T-helper 17 cell (primary cell): Measurements from ENCODE around the gene MS4A15. TPM values are rescaled to one million over a fixed set of nuclear protein-coding genes. Genes with fewer than 3 reads are reported as not detected.

Experiments
- ATAC-seq: fragments of 150-1000 bp; cut with Tn5 transposase; 2 replicates; pipeline ENCODE4 v1.10.0; 2021; ENCODE audit warnings: mild to moderate bottlenecking, moderate library complexity
- DNase-seq, 3 donors: peaks; one replicate each; pipeline versions ENCODE4 v3.0.0 to v3.0.0-alpha.2; 2020 to 2021
- H3K9me3 ChIP-seq: one replicate; pipeline ENCODE4 v1.7.0; 2013; ENCODE audit warnings: low read length, mild to moderate bottlenecking; ENCODE audit not compliant: control insufficient read depth, poor library complexity, severe bottlenecking
- H3K27ac Mint-ChIP-seq: one replicate; pipeline ENCODE4 v1.8.0; 2022; ENCODE audit warnings: mild to moderate bottlenecking, moderate library complexity, mixed read lengths
- H3K27me3 Mint-ChIP-seq: one replicate; pipeline ENCODE4 v1.8.0; 2022; ENCODE audit warnings: mixed read lengths
- H3K36me3 Mint-ChIP-seq: one replicate; pipeline ENCODE4 v1.8.0; 2022; ENCODE audit warnings: low read depth, mixed read lengths
- H3K4me1 Mint-ChIP-seq: one replicate; pipeline ENCODE4 v1.8.0; 2022; ENCODE audit warnings: mild to moderate bottlenecking, mixed read lengths
- H3K4me3 Mint-ChIP-seq: one replicate; pipeline ENCODE4 v1.8.0; 2022; ENCODE audit warnings: mild to moderate bottlenecking, moderate library complexity, mixed read lengths
- total RNA-seq, 4 donors: library from RNA in 2 of 4; stranded (reverse) in 2 of 4; gene quantifications; one replicate each; pipeline ENCODE4 v1.2.3 and lab custom pipeline; 2022 to 2026

The MS4A15 gene
- total RNA-seq, 2 donors from 2014 or later, result not detected

DNA sequence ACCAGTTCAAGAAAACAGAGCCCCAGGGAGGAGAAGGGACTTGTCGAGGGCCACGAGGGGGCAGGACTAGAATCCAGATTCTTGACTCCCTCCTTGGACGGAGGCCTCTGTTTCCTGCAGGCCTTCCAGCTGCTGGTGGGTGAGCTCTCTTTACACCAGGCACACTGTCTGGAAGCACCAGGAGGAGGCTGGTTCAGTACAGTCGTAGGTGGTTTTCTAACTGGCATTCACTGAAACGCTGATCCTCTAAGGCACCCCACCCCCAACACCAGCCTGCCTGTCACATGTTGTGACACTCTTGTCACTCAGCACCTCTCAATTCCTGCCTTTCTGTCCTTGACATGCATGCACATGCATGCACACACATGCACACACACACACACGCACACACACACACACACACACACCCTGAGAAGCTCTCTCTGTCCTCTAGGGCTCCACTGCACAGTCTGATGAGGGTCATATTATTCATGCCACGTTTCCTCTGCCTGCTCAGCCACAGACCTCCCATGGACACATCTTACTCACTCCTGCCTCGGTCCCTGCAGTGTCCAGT is 29.2 kb downstream of the MS4A15 start:
- H3K9me3 ChIP-seq, result no peaks in the 10 kb centered on the region
- Mint-ChIP-seq H3K27me3 (no peaks in the 10 kb centered on the region), H3K36me3 (no peaks in the 10 kb centered on the region), H3K27ac (no peak overlapping the region), H3K4me1 (no peaks in the 10 kb centered on the region), H3K4me3 (no peak overlapping the region)
- no peak for ATAC-seq
- DNase-seq, result no peak

DNA sequence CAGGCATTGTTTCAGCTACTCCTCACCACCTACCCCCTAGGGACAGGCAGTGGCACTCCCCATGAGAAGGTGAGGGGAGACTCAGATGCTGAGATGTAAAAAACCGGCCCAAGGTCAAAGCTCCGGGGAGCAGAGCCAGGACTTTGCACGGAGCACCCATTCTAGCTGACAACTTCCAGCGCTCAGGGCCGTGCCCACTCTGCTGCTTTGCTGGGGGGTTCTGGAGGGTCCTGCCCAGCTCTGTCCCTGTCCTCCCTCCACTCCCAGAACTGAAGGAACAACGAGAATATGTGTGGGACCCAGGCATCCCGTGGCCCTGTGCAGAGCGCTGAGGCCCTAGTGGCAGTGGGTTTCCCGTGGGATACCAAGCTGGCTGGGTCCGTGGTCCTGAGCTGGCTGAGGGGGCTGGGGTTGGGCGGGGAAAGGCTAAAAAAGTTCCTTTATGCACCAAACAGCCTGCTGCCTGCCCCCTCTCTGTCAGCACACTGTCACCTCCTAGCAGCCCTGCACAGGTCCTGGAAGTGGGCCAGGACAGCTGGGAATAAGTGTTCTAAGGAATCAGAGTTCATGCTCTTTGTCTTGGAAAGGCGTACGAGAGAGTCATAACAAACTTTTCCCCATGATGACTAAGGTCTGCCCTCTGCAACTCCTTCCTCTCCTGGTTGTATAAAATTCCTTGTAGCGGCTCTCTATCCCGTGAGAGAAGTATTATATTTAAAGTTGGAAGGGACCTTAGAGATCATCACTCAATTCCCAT is 30.3 kb downstream of the MS4A15 start:
- H3K4me1 Mint-ChIP-seq, result peaks cover 3% of the 10 kb centered on the region

DNA sequence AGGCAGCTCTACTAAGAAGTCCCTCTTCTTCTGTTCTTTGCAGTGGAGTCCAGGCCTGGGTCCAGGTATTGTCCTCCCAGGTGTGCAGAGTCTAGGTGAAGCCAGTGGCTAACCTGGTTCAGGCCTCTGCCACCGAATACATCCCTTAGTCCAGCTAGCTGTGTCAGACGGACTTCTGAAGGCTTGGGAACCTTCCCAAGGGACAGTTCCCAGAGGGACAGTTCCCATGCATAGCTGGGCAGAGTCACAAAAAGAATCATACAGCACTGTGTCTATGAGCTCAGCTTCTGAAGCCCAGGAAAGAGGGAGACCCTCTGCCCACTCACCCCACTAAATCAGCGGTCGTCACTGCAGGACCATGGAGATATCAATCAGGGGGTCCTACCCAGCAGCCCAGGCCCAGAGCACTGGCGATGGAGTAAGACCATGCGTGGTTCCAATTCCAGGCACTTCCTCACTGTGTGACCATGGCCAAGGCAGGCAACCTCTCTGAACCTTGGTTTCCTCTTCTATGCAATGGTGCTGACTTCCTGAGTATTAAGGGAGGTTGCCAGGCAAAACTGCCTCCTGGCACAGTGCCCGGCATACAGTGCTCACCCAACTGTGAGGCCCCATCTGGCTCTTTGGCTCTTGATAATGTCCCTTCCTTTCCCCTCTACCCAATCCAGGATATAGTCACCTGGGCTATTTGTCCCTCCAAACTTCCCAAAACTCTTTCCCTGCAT is 31.9 kb downstream of the MS4A15 start:
- Mint-ChIP-seq H3K36me3 (no peaks in the 10 kb centered on the region), H3K4me1 (peaks cover 3% of the 10 kb centered on the region), H3K27ac (no peak overlapping the region), H3K4me3 (no peak overlapping the region), H3K27me3 (peaks cover 12% of the 10 kb centered on the region)
- no peak for ATAC-seq
- H3K9me3 ChIP-seq, result no peaks in the 10 kb centered on the region
- DNase-seq, result no peak

More for the DNA sequence above, 30.3 kb downstream of the MS4A15 start:
- no peak for DNase-seq
- H3K9me3 ChIP-seq, result no peaks in the 10 kb centered on the region
- Mint-ChIP-seq H3K4me3 (no peak overlapping the region), H3K36me3 (no peaks in the 10 kb centered on the region), H3K27me3 (no peaks in the 10 kb centered on the region), H3K27ac (no peak overlapping the region)
- ATAC-seq, result no peak

DNA sequence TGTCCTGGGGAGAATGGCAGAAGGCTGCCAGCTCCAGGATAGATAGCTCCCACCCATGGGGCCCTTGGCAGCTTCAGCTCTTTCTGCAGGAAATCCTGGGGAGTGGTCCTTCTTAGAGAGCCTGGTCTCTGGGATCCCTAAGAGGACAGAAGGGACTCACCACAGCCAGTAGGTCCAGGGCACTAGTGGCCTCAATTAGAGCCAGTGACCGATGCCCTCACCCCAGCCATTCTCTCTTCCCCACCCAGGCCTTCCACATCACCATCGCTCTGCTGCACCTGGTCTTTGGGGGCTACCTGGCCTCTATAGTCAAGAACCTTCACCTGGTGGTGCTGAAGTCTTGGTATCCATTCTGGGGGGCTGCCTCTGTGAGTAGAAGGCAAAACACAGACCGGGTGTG is 34.1 kb downstream of the MS4A15 start:
- no peaks in the 10 kb centered on the region for H3K36me3 Mint-ChIP-seq
- peaks cover 3% of the 10 kb centered on the region for H3K4me1 Mint-ChIP-seq
- peaks cover 21% of the 10 kb centered on the region for H3K27me3 Mint-ChIP-seq
- no peak for DNase-seq
- H3K4me3 Mint-ChIP-seq, result no peak overlapping the region
- ATAC-seq, result no peak
- no peaks in the 10 kb centered on the region for H3K9me3 ChIP-seq
- no peak overlapping the region for H3K27ac Mint-ChIP-seq

DNA sequence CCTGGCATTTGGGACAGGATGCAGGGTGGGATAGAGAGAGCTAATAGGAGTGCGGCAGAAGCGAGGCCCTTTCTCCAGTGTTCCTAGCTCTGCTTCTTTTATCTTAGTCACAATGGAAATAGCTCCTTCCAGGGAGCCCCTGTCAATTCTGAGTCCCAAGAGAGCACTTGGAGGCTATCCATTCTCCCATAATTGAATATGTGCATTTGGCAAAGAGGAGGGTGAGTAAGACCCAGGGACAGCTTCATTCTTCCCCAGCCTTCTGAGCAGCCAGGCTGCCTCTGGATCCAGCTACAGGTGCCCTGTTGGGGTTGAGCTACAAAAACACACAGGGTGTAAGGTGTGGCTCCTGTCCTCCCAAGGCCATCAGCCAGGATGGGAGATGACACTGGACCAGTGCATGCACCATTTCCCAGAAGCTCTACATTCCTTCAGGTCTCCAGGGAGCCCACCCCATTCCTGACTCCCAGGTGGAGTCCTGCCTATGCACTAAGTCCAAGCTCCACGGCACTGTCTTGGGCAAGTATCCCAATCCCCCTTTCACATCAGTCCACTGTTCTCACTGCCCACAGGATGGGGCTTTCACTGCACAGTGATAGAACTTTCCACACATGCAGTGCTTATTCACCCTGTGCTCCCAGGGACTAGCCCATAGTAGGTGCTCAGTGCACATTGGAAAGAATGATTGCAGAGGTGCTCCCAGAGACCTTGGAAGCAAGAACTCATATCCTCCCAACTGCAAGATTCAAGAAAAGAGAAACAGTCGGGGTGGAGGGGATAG is 34.7 kb downstream of the MS4A15 start:
- no peak overlapping the region for H3K27ac Mint-ChIP-seq
- H3K9me3 ChIP-seq, result no peaks in the 10 kb centered on the region
- H3K27me3 Mint-ChIP-seq, result peaks cover 24% of the 10 kb centered on the region
- H3K4me1 Mint-ChIP-seq, result peaks cover 3% of the 10 kb centered on the region
- H3K4me3 Mint-ChIP-seq, result no peak overlapping the region
- H3K36me3 Mint-ChIP-seq, result no peaks in the 10 kb centered on the region
- ATAC-seq, result no peak
- DNase-seq, result no peak

DNA sequence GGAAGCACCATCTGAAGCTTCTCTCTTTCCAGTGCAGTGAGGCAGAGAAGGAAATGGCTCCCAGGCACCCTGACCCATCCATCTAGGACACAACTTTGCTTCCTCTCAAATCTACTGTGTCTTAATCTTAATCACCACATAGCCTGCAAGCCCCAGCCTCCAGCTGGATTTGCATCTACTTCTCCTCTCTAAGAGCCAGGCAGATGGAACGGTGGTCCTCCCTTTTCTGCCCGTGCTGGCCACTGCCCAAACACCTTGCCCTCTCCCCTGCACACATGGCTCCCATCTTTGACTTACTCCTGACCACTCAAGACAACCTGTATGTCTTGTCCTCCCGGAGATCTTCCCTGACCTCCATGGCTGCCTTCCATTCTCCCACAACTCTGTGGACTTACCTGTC is 35.9 kb downstream of the MS4A15 start:
- peaks cover 24% of the 10 kb centered on the region for H3K27me3 Mint-ChIP-seq
- no peak overlapping the region for H3K27ac Mint-ChIP-seq
- ATAC-seq, result no peak
- no peak overlapping the region for H3K4me3 Mint-ChIP-seq
- no peaks in the 10 kb centered on the region for H3K9me3 ChIP-seq
- H3K36me3 Mint-ChIP-seq, result no peaks in the 10 kb centered on the region
- no peak for DNase-seq
- peaks cover 3% of the 10 kb centered on the region for H3K4me1 Mint-ChIP-seq

DNA sequence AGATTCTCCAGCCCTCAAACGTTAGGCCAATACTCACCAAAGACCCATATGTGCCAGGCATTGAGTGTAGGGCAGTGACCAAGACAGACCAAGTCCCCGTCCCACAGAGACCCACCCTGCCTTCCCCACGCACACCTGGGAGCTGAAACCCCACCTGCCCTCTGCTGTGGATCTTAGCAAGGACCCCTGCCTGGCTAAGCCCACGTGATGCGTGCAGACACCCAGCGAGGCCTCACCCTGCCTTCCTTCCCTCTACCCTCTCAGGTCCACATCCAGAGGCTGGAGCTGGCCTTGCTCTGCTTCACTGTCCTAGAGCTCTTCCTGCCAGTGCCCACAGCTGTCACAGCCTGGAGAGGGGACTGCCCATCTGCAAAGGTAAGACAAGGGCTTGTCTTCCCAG is 38.6 kb downstream of the MS4A15 start:
- DNase-seq, result no peak
- H3K27ac Mint-ChIP-seq, result no peak overlapping the region
- ATAC-seq, result no peak

DNA sequence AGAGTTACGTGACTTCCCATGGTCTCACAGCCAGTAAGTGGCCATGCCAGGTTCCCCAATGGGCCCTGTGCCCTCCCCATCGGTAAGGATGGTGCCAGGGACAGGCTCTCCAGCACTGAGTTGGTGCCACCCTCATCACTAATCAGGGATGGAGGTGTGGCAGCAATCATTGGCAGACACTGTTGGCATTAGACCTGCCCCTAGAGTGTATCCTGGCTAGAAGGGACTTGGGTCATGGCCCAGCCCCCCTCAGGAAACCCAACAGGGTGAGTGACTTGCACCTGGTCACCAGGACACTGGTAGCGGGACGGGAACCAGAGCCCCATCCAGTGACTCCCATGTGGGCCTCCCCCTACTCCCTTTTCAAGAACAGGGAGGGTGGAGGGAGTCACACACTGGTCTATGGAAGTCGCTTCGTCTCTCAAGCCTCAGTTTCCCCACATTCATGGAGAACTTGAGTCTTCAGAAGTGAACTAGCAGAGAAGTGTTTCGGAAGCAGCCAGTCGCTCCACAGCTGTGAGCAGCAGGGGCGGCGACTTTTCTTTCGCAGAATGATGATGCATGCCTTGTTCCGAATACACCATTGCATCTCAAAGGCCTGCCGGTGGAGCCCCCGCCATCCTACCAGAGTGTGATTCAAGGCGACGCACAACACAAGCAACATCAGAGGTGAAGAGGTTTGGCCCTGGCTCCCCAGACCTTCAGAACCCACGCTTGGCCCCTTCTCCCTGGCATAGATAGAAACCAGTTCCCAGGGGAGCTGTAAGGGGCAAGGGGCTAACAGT is 41.4 kb downstream of the MS4A15 start:
- Mint-ChIP-seq H3K4me1 (peaks cover 2% of the 10 kb centered on the region), H3K27ac (no peak overlapping the region), H3K27me3 (peaks cover 47% of the 10 kb centered on the region), H3K4me3 (no peak overlapping the region), H3K36me3 (no peaks in the 10 kb centered on the region)
- no peak for ATAC-seq
- H3K9me3 ChIP-seq, result no peaks in the 10 kb centered on the region
- no peak for DNase-seq

More for the DNA sequence above, 38.6 kb downstream of the MS4A15 start:
- no peaks in the 10 kb centered on the region for H3K9me3 ChIP-seq
- Mint-ChIP-seq H3K4me3 (no peak overlapping the region), H3K4me1 (peaks cover 4% of the 10 kb centered on the region), H3K27me3 (peaks cover 41% of the 10 kb centered on the region), H3K36me3 (no peaks in the 10 kb centered on the region)

DNA sequence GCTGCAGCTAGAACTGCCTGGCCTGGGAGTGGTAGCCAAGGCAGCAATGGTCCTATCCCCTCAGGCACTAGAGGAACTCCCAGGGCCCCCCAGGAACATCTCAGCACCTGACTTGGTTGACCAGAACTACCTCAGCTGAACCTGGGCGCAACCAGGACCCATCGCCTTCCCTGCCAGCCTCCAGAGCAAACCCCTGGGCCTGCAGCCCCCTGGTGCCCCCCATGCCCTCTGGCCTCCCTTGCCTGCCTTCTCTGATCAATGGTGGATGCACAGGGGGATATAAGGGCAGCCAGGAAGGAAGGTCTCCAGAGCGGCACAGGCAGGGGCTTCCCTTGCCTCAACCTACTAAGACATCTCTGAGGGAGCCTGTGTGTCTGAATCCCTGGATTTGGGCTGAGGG is 42.0 kb downstream of the MS4A15 start:
- Mint-ChIP-seq H3K27ac (no peak overlapping the region), H3K4me3 (no peak overlapping the region), H3K36me3 (no peaks in the 10 kb centered on the region), H3K27me3 (peaks cover 48% of the 10 kb centered on the region), H3K4me1 (peaks cover 2% of the 10 kb centered on the region)
- no peak for ATAC-seq
- H3K9me3 ChIP-seq, result no peaks in the 10 kb centered on the region
- DNase-seq, result no peak

DNA sequence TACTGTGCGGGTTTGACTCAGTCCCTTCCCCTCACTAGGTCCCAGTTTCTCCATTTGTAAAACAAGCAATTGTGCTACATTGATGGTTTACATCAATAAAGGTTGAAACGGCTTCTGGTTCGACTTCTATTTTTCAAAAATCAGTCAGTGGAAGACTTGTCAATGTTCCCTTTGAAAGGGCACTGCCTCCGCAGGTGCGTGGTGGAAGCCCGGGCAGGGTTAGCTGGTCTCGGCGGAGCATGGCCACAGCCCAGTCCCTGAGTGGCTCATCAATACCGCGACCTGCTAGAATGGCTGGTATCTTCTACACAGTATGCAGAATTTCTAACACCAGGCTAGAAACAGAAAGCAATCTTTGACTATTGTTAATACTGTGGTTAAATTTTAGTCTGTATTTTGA is 44.5 kb downstream of the MS4A15 start:
- no peak overlapping the region for H3K4me3 Mint-ChIP-seq
- H3K9me3 ChIP-seq, result no peaks in the 10 kb centered on the region
- H3K27ac Mint-ChIP-seq, result no peak overlapping the region
- DNase-seq, result no peak
- peaks cover 51% of the 10 kb centered on the region for H3K27me3 Mint-ChIP-seq
- peaks cover 2% of the 10 kb centered on the region for H3K4me1 Mint-ChIP-seq
- ATAC-seq, result no peak
- no peaks in the 10 kb centered on the region for H3K36me3 Mint-ChIP-seq

DNA sequence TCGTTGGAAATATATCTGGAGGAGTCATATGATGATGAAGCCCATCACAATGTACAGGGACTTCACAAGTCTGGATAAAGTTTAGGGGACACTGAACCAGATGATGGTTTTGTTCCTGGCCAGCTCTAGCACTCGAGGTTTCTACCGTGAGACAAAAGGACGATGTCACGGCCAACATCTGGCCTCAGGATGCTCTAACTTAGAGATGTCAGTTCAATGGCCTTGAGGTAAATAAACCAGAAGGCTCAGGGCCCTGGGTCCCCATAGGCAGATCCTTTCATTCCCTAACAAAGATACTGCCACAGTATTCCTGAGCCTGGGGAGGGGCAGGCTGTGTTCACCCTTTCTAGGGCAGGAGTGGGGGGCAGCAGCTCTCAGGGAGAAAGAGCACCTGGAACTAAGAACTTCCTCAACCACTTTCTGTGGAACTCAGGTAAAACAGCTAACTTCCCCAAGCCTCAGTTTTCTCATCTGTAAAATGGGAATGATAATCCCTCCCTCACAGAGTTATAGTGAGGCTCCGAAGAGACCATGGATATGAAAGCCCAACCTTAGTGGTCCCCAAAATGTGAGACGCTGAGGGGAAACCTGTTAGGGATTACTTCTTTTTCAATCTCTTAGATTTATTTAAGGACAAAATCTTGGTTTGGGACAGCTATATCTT is 46.7 kb downstream of the MS4A15 start:
- no peak for ATAC-seq
- peaks cover 59% of the 10 kb centered on the region for H3K27me3 Mint-ChIP-seq
- H3K27ac Mint-ChIP-seq, result no peak overlapping the region
- H3K4me3 Mint-ChIP-seq, result no peak overlapping the region
- peaks cover 2% of the 10 kb centered on the region for H3K4me1 Mint-ChIP-seq
- H3K36me3 Mint-ChIP-seq, result no peaks in the 10 kb centered on the region
- no peaks in the 10 kb centered on the region for H3K9me3 ChIP-seq
- no peak for DNase-seq

DNA sequence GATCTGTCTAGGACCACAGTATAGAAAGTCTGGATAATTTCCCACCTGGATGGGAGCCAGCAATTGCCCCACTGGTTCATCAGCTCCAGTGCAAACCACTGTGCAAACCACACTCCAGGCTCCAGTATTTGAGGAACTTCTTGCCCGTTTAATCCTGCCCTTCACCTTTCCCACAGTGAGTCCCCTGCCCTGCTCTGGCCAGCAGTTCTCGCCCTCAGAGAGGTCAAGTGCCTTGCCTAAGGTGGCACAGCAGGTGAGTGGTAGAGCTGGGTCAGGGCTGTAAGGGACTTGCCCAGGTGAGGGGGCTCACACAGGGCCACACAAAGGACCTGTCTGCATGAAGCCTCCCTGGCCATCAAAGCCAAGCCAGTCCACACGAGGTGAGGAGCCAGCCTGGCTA is 52.6 kb downstream of the MS4A15 start:
- no peaks in the 10 kb centered on the region for H3K9me3 ChIP-seq
- DNase-seq (no peak), ATAC-seq (no peak)
- peaks cover 58% of the 10 kb centered on the region for H3K27me3 Mint-ChIP-seq
- H3K4me3 Mint-ChIP-seq, result no peak overlapping the region
- H3K4me1 Mint-ChIP-seq, result peaks cover 4% of the 10 kb centered on the region
- peaks cover 2% of the 10 kb centered on the region for H3K36me3 Mint-ChIP-seq
- no peak overlapping the region for H3K27ac Mint-ChIP-seq
